ENCODE measurements around the gene CRLF3.
"Not testable (repeated sequence)": the region's sequence is repeated elsewhere in the genome, so short reads cannot be mapped to it uniquely, and the experiment has no call there.

Gene CRLF3, protein sequence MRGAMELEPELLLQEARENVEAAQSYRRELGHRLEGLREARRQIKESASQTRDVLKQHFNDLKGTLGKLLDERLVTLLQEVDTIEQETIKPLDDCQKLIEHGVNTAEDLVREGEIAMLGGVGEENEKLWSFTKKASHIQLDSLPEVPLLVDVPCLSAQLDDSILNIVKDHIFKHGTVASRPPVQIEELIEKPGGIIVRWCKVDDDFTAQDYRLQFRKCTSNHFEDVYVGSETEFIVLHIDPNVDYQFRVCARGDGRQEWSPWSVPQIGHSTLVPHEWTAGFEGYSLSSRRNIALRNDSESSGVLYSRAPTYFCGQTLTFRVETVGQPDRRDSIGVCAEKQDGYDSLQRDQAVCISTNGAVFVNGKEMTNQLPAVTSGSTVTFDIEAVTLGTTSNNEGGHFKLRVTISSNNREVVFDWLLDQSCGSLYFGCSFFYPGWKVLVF

DNA sequence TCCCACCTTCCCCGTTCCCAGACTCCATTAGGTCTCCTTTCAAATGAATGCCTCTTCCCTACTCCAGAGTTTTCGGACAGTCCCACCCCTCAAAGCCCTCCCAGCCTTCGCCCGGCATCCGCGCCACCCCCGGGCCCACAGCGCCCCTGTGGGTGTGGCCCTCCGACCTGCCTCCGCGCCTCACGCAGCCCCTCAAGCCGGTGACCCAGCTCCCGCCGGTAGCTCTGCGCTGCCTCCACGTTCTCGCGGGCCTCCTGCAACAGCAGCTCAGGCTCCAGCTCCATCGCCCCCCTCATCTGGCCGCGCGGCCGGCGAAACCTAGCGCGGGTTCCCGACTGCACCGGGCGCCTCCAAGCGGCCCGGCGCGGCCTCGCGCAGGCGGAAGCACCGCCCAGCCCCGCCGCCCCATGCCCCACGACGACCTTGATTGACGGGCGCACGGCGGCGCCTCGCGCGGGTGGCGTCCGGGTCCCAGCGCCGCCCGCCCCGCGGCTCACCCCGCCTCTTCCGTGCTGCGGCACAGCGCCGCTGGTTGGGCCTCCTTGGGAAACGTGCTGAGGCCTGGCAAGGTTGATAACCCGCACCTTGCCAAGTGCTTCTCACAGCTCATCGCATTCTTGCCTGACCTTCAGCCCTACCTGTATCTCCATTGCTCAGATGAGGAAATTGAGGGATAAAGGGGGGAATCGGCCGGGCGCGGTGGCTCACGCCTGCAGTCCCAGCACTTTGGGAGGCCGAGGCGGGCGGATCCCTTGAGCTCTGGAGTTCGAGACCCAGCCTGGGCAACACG, at the start of gene CRLF3:
Gene CRLF3 (minus strand): TSS at position 337 of the 790 bp plus-strand sequence. CDS start 41 bp downstream, at position 296.
- DNase-seq, result peak; percentile 87

DNA sequence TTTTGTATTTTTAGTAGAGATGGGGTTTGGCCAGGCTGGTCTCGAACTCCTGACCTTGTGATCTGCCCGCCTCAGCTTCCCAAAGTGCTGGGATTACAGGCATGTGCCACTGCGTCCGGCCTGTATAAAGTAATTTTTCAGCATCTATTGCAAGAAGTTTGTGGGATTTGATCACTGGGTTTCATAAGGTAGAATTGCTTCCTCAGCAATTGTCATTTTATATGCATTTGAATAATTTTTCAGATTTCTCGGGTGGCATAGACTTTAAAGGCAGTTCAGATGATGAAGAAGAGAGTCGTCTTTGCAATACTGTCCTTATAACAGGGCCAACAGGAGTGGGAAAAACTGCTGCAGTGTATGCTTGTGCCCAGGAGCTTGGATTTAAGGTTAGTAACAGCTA, 44.5 kb upstream of the CRLF3 start:
- no peak for DNase-seq

DNA sequence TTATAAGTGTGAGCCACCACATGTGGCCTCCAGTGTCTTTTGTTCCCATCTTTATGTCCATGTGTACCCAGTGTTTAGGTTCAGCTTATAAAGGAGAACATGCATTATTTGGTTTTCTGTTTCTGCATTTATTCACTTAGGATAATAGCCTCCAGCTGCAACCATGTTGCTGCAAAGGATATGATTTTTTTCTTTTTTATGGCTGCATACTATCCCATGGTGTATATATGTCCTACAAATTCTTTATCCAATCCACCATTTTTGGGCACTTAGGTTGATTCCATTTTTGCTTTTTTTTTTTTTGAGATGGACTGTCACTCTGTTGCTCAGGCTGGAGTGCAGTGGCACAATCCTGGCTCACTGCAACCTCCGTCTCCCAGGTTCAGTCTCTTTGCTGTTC, 40.1 kb upstream of the CRLF3 start:
- DNase-seq, result no peak

DNA sequence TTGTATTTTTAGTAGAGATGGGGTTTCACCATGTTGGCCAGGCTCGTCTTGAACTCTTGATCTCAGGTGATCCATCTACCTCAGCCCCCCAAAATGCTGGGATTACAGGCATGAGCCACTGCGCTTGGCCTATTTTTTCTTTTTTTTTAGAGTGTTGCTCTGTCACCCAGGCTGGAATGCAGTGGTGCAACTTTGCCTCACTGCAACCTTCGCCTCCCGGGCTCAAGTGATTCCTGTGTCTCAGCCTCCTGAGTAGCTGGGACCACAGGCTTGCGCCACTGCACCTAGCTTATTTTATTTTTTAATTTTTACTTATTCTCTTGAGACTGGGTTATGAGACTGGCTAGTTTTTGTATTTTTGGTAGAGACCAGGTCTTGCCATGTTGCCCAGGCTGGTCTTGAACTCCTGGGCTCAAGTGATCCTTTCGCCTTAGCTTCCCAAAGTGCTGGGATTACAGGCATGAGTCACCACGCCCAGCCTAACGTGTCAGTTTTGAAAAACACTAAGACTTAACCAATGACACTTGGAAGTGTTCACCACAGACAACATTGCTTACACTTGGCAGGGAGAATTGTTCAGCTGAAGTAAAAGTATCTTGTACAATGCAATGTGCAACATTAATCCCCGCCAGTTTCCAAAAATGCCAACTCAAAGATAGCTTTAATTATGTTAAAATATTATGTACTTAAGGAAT, 34.2 kb upstream of the CRLF3 start:
- no peak for DNase-seq

DNA sequence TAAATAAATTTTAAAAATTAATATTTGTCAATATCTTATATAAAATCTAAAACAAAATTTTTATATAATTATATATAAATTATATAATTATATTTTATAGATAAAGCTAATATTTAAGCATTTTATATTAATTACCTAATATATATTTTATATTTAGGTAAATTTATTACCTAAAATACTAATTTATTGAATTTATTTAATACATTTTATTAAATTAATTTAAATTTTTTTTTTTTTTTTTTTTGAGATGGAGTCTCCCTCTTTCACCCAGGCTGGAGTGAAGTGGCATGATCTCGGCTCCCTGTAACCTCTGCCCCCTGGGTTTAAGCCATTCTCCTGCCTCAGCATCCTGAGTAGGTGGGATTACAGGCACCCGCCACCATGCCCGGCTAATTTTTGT, 29.7 kb upstream of the CRLF3 start:
- no peak for DNase-seq

DNA sequence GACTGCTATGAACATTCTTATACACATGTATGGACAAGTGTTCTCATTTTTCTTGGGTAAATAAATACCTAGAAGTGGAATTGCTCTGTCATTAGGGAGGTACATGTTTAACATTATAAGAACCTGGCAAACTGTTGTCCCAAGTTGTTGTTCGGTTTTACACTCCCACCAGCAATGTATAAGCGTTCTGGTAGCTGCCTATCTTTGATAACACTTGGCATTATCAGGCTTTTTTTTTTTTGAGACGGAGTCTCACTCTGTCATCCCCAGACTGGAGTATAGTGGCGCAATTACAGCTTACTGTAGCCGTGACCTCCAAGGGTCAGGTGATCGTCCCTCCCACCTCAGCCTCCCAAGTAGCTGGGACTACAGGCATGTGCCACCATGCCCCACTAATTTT, 23.5 kb upstream of the CRLF3 start:
- no peak for DNase-seq

DNA sequence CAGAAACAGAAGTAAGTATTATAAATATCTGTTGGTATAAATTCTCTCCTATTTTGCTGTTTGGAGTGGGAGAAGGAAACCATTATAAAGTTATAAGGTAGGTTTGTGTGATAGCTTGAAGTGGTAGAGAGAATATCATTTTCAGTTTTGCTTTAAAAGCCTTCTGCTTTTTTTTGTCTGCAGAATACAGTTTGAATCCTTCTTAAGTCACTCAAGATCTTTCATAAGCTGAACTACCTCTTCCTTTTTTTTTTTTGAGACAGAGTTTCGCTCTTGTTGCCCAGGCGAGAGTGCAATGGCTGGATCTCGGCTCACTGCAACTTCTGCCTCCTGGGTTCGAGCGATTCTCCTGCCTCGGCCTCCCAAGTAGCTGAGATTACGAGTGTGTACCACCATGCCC, 16.3 kb upstream of the CRLF3 start:
- DNase-seq, result no peak

DNA sequence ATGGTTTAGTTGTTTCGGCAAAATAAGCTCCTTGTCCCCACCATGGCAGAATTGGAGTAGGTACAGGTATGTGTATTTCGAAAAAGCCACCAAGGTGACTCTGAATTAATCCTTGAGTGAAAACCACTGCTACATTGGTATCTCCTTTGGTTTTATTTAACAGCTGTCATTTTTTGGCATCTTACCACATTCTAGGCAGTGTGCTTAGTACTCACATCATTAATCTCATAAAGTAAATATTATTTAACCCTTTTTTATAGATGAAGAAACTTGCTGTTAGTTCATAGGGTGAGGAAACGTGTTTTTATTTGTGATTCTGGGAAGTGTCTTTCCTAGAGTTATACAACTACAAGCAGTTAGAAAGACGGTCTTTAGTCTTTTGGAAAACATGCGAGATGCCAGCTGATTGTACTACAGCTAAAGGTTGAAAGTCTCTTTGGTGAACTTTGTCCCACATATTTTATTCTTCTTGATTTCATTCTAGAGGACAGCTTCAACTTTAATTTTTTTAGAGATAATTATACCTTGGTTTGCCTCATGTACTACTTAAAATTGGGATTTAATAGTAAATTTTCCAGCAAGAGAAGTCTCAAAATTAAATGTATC, 13.8 kb upstream of the CRLF3 start:
- no peak for DNase-seq

DNA sequence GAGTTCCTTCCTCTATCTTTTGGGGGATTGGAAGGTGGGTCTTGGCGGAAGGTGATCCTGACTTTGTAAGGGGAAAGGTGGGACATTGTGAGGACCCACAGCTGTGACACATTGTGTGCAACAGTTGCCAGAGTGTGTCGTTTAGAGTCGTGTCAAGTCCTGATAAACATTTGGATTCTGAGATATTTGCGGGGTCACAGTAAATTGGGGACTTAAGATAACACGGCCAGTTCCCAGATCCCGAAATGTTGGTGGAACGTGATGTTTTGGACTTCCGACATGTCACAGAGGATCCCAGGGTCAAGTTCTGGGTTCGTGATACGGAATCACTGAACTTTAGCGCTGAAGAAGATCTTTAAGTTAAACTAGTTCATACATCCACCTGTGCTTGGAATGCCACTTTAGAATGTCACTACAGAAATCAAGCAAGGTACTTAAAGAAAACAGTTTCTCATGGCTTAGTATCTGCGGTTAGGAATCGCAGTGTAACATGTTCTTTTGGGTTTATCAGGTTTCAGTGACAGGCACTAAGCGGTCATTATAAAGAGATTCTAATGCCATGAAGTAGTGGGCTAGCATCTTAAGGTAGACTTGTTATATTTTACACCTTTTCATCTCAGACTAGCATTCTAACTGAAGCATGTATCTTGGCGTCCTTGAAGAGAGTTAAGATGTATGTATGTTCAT, 8.1 kb upstream of the CRLF3 start:
- DNase-seq, result no peak

DNA sequence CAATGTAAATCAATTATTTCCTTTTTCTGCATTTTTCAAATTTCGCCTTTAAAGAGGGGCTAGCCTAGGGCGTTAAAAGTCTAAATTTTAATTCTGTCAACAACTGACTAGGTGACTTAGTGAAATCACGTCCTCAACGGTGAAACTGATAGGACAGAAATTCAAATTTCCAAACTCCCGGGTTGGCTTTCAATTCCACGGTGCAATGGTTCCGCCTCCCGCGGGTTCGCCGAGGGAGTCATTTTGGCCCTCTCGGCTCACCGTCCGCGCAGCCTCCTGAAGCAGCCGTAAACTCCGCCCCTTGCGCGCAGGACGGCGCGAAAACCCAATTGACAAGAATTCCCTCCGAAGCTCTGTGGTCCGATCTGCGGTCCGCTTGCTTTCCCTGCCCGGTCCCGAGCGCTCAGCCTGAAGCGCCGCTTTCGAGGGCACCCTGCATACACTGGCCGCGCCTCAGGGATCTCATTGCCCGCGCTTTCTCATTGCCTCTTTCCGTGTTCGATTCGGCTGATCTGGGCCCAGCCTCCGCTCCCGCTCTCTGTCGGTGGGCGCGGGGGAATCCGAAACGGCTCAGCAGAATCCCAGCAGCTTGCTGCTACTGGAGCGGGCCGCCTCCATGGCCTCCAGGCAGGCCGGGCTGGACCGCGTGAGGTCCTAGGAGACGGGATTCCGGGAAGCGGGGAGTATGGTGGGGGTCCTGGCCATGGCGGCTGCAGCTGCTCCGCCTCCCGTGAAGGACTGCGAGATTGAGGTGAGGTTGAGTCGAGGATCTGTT, 7.4 kb upstream of the CRLF3 start, which contains the start of gene ATAD5:
Gene ATAD5 (plus strand): TSS at position 304 of the 775 bp plus-strand sequence. CDS start 382 bp downstream, at position 686.
- peak; percentile 86 for DNase-seq

DNA sequence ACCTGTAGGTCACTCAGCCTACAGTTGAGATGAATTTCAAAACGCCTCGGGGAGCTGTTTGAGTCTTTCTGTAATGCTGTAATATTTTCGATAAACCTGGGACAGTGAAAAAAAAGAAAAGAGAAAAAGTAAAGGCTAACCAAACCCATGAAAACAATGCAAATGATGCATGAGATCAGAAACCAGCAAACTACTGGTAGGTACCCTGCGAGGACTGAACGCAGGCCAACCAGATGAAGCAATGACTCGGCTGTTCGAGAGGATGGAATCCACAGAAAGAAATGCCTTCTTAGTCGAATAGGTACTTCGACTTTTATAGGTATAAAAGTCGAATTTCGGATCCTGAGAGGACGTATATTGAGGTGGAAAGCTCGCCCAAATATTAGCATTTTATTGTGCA, 6.8 kb upstream of the CRLF3 start:
- DNase-seq, result no peak

DNA sequence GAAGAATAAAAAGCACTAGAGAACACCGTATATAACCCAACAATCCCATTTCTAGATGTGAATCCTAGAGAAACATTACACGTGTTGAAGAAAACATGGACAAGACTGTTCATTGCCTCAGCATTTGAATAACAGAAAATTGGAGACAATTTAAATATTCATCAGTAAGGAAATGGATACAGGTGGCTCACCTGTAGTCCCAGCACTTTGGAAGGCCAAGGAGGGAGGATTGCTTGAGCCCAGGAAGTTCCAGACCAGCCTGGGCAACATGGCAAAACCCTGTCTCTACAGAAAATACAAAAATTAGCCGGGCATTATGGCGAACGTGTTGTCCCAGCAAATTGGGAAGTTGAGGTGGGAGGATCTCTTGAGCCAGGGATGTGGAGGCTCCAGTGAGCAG, 4.5 kb upstream of the CRLF3 start:
- no peak for DNase-seq

DNA sequence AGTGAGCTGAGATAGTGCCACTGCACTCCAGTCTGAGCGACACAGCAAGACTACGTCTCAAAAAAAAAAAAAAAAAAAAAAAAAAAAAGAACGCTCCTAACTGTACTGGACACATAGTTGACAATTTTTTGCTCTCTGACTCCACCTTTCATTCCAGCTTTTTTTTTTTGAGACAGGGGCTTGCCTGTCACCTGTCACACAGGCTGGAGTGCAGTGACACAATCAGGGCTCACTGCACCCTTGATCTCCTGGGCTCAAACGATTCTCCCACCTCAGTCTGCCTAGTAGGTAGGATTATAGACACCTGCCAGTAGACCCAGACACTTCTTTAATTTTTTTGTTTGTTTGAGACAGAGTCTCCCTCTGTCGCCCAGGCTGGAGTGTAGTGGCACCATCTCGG, 2.6 kb upstream of the CRLF3 start:
- DNase-seq, result no peak

DNA sequence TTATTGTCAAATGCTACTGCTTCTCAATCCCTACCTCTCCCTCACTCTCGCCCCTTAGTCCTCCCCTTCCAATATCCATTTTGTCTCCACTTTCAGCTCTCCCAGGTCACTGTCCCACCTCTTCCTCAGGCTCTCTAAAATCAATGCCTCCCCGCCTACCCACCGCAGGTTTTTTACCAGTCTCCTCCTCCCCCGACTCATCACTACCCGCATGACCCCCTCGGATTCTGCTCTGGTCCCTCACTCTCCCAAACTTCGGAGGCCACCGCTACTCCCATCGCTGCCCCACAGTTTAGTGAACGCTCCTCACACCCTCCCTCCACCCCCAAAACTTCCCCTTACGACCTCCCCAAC, 513 bp downstream of the CRLF3 start:
- no peak for DNase-seq

DNA sequence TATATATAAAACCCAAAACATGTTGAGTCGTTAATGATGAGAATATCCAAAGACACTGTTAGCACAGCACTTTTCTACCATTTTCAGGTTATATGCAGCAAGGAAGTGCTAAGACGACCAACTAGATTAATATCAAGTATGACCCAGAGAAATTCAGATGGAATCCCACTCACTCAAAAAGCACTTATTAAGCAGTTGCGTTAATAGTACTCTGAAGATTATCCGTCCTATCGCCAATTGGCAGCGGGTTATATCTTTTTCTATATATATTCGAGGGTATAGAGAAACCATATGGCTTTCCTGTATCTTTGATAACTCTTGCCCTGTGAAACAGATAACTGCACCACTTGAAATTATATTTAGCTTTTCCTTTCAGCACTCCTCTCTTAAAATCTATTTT, 1.1 kb downstream of the CRLF3 start:
- DNase-seq, result no peak

DNA sequence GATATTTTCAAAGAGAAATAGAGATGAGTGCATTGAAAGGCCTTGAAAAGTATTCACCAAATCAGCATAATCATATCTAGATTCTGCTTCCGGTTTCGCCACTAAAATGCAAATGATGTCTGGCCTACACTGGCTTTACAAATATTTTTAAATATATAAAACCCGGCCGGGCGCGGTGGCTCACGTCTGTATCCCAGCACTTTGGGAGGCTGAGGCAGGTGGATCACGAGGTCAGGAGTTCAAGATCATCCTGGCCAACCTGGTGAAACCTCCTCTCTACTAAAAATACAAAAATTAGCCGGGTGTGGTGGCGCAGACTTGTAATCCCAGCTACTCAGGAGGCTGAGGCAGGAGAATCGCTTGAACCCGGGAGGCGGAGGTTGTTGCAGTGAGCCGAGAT, 1.6 kb downstream of the CRLF3 start:
- DNase-seq, result not testable (repeated sequence)

DNA sequence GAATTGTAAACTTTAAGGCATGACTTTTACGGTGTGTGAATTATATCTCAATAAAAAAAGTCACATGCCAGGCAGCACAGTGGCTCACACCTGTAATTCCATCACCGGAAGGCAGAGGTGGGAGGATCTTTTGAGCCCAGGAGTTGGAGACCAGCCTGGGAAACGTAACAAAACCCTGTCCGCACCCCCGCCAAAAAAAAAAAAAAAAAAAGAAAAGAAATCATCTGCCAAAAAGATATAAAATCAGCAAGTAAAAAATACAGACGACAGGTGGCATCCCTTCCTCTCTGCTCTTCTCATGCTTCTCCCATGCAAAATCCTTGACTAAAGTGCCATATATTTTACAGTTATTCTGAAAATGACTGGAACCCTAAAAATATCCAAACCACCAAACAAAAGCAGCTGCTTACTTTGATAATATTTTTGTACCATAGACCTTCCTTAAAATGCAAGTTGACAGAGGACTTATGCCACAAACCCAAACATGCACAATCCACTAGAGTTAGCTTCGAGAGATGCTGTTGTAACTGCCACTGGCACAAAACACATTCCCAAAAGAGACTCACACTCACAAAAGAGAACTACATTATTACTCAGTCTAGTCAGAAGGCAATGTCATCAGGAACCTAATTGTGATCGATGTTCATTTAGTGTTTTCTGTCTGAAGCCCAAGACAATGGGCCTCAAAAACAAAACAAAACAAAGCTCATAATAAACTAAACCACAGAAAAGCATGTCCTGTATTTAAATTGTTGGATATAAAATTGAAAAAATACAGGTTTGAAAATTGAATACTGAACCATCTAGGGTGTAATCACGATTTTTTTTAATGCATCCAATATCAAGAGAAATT, 2.4 kb downstream of the CRLF3 start:
- DNase-seq, result no peak

DNA sequence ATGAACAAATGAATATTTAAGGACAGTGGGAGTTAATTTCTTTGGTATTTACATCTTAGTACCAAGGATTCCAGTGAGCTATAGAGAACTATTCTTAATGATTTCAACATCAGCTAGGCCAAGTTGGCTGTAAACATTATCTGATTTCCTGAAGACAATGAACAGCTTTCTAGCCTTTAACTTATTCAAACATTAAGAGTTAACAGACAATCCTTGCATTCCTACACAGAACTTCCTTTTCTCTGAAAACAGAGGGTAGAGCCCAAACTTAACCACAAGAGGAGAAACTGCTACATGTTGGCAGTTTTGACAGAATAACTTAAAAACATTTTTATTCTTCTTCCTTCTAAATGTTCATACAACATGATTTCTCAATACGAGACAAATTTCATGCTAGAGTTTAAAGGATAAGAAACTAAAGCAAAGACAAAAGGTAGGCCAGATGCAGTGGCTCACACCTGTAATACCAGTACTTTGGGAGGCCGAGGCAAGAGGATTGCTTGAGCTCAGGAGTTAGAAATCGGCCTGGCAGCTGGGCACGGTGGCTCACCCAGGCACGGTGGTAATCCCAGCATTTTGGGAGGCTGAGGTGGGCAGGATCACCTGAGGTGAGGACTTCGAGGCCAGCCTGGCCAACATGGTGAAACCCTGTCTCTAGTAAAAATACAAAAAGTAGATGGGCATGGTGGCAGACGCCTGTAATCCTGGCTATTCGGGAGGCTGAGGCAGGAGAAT, 4.4 kb downstream of the CRLF3 start:
- no peak for DNase-seq

DNA sequence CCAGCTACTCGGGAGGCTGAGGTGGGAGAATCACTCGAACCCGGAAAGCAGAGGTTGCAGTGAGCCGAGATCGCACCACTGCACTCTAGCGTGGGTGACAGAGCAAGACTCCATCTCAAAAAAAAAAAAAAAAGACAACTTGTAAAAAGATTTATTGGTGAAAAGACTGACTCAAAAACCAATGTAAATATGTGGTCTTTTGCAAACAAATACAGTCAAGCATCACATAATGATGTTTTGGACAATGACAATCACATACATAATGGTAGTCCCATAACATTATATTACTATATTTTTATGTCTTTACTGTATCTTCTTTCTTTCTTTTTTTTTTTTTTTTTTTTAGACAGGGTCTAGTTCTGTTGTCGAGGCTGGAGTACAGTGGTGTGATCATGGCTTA, 8.3 kb downstream of the CRLF3 start:
- DNase-seq, result no peak

DNA sequence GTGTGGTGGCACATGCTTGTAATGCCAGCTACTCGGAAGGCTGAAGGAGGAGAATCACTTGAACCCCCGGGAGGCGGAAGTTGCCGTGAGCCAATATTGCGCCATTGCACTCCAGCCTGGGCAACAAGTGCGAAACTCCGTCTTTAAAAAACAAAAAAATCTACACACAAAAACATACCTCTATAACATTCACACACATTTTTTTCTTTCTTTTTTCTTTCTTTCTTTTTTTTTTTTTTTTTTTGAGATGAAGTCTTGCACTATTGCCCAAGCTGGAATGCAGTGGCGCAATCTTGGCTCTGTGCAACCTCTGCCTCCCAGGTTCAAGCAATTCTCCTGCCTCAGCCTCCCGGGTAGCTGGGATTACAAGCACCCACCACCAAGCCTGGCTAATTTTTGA, 9.6 kb downstream of the CRLF3 start:
- DNase-seq, result not testable (repeated sequence)

Data from activated gamma-delta T cell treated with Interleukin-2 at 50 U/mL for 16 hours (primary cell).